HepG2 (cell line): ENCODE results near the gene IRX3. TPM values are rescaled to one million over a fixed set of nuclear protein-coding genes. Genes with fewer than 3 reads are reported as not detected.
A peak's percentile ranks its signal among the peaks of the same experiment; 100 is the strongest.

ENCODE experiments used
- ARID3A ChIP-seq: IDR thresholded peaks from 2 replicates; pipeline ENCODE4 v1.6.1; 2012; ENCODE audit warnings: low read depth, low read length, improper control_type of control experiment
- FOXO1 ChIP-seq: sonication (generic); formaldehyde crosslinking; IDR thresholded peaks from 2 replicates; pipeline ENCODE4 v1.4.0; 2020; ENCODE audit warnings: missing genetic modification reagents
- GLMP ChIP-seq: sonication (generic); formaldehyde crosslinking; IDR thresholded peaks from 2 replicates; pipeline ENCODE4 v1.9.0; 2021; ENCODE audit warnings: missing genetic modification reagents, mild to moderate bottlenecking, borderline replicate concordance
- KDM5B ChIP-seq: sonication (generic); formaldehyde crosslinking; IDR thresholded peaks from 2 replicates; pipeline ENCODE4 v1.4.0; 2020; ENCODE audit warnings: missing genetic modification reagents, mild to moderate bottlenecking, borderline replicate concordance
- KLF9 ChIP-seq: IDR thresholded peaks from 2 replicates; pipeline ENCODE4 v1.6.1; 2016; ENCODE audit warnings: low read depth
- MBD4 ChIP-seq: IDR thresholded peaks from 2 replicates; pipeline ENCODE4 v1.6.1; 2012; ENCODE audit warnings: low read length, inconsistent platforms, borderline replicate concordance
- NKX3-1 ChIP-seq: sonication (generic); formaldehyde crosslinking; IDR thresholded peaks from 2 replicates; pipeline ENCODE4 v1.5.0; 2020; ENCODE audit warnings: missing genetic modification reagents
- RFX5 ChIP-seq: IDR thresholded peaks from 2 replicates; pipeline ENCODE4 v1.6.1; 2011; ENCODE audit warnings: low read depth, low read length, improper control_type of control experiment
- RFXAP ChIP-seq: sonication (generic); formaldehyde crosslinking; IDR thresholded peaks from 2 replicates; pipeline ENCODE4 v1.4.0; 2020; ENCODE audit warnings: missing genetic modification reagents, borderline replicate concordance
- RXRB ChIP-seq: IDR thresholded peaks from 2 replicates; pipeline ENCODE4 v1.6.1; 2016; ENCODE audit warnings: borderline replicate concordance, missing genetic modification reagents, missing compliant biosample characterization
- SMAD9 ChIP-seq: sonication (generic); formaldehyde crosslinking; IDR thresholded peaks from 2 replicates; pipeline ENCODE4 v1.5.1; 2020; ENCODE audit warnings: mild to moderate bottlenecking, missing genetic modification reagents
- ZFP1 ChIP-seq: IDR thresholded peaks from 2 replicates; pipeline ENCODE4 v1.6.1; 2016
- ZNF230 ChIP-seq: sonication (generic); formaldehyde crosslinking; IDR thresholded peaks from 2 replicates; pipeline ENCODE4 v1.4.0; 2020; ENCODE audit warnings: mild to moderate bottlenecking, missing genetic modification reagents
- ZNF317 ChIP-seq: sonication (generic); formaldehyde crosslinking; IDR thresholded peaks from 2 replicates; pipeline ENCODE4 v1.5.0; 2020; ENCODE audit warnings: mild to moderate bottlenecking, missing genetic modification reagents
- ZNF367 ChIP-seq: sonication (generic); formaldehyde crosslinking; IDR thresholded peaks from 2 replicates; pipeline ENCODE4 v1.4.0; 2020; ENCODE audit warnings: missing genetic modification reagents, borderline replicate concordance
- ZNF775 ChIP-seq: sonication (generic); formaldehyde crosslinking; IDR thresholded peaks from 2 replicates; pipeline ENCODE4 v1.4.0; 2020; ENCODE audit warnings: missing genetic modification reagents, mild to moderate bottlenecking, moderate library complexity, borderline replicate concordance
- ZSCAN25 ChIP-seq: sonication (generic); formaldehyde crosslinking; IDR thresholded peaks from 2 replicates; pipeline ENCODE4 v1.8.0; 2022; ENCODE audit warnings: mild to moderate bottlenecking, missing genetic modification reagents
- polyA plus RNA-seq, 8 experiments: library from polyadenylated mRNA; depleted of rRNA in 3 of 8; stranded (reverse) in 7 of 8; unstranded in 1 of 8; fragments of >200 nt; fragmentation: Illumina TruSeq in 4 of 8; extraction: Trizol in 4 of 8; gene quantifications; 2 replicates each; pipeline versions ENCODE4 v1.2.1 to v1.2.3, GENCODE V29; 2011 to 2016; ENCODE audit warnings: low read depth in 4 of 8, missing spikeins in 1 of 8, mixed read lengths in 1 of 8; ENCODE audit not compliant: insufficient read depth in 1 of 8
- total RNA-seq, 5 experiments: library from RNA; depleted of rRNA; stranded (reverse); fragments of >200 nt; fragmentation: Illumina TruSeq; extraction: Trizol; gene quantifications; 2 replicates each; pipeline ENCODE4 v1.2.3, GENCODE V29; 2016; ENCODE audit warnings: low read depth in 1 of 5
- TF ChIP-seq, protein P1 (sequence below): sonication (generic); formaldehyde crosslinking; IDR thresholded peaks from 2 replicates; pipeline ENCODE4 v1.4.0; 2020; ENCODE audit warnings: missing genetic modification reagents
- TF ChIP-seq, protein P2 (sequence below): sonication (generic); formaldehyde crosslinking; IDR thresholded peaks from 2 replicates; pipeline ENCODE4 v1.9.0; 2021; ENCODE audit warnings: mild to moderate bottlenecking, missing genetic modification reagents

Gene IRX3
- total and polyA plus RNA-seq, 2 of the 13 experiments (the other 11 are each of a cell fraction or from before 2014, with no cell fraction given), result 9.2 to 16.4 TPM

- TF ChIP-seq, protein P1, sequence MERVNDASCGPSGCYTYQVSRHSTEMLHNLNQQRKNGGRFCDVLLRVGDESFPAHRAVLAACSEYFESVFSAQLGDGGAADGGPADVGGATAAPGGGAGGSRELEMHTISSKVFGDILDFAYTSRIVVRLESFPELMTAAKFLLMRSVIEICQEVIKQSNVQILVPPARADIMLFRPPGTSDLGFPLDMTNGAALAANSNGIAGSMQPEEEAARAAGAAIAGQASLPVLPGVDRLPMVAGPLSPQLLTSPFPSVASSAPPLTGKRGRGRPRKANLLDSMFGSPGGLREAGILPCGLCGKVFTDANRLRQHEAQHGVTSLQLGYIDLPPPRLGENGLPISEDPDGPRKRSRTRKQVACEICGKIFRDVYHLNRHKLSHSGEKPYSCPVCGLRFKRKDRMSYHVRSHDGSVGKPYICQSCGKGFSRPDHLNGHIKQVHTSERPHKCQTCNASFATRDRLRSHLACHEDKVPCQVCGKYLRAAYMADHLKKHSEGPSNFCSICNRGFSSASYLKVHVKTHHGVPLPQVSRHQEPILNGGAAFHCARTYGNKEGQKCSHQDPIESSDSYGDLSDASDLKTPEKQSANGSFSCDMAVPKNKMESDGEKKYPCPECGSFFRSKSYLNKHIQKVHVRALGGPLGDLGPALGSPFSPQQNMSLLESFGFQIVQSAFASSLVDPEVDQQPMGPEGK (CRISPR knock-in tag), result 0 out of 2 replicates have a peak, but pooled peaks have one; percentile 33
- peak; percentile 83; the same call in 1 of the 2 replicates for TF ChIP-seq FOXO1
- 0 out of 2 replicates have a peak, but pooled peaks have one; percentile 63 for TF ChIP-seq ZNF317 (CRISPR knock-in tag)
- no peak for TF ChIP-seq ZNF367 (CRISPR knock-in tag)
- TF ChIP-seq ARID3A, result peak; percentile 66; the same call in 1 of the 2 replicates
- TF ChIP-seq MBD4, result 0 out of 2 replicates have a peak, but pooled peaks have one; percentile 50
- no peak for TF ChIP-seq ZSCAN25 (CRISPR knock-in tag)
- TF ChIP-seq RFX5, result peak; percentile 19; the same call in 1 of the 2 replicates
- peak; percentile 82 for TF ChIP-seq RXRB (CRISPR knock-in tag)
- TF ChIP-seq NKX3-1, result no peak
- TF ChIP-seq GLMP (CRISPR knock-in tag), result no peak
- TF ChIP-seq ZNF775 (CRISPR knock-in tag), result peak; percentile 27; the same call in 1 of the 2 replicates
- TF ChIP-seq SMAD9 (CRISPR knock-in tag), result no peak
- TF ChIP-seq ZNF230 (CRISPR knock-in tag), result peak; percentile 41; the same call in 1 of the 2 replicates
- no peak; the same call in 1 of the 2 replicates for TF ChIP-seq KLF9 (CRISPR knock-in tag)
- TF ChIP-seq ZFP1 (CRISPR knock-in tag), result peak; percentile 47; the same call in 1 of the 2 replicates
- TF ChIP-seq, protein P2, sequence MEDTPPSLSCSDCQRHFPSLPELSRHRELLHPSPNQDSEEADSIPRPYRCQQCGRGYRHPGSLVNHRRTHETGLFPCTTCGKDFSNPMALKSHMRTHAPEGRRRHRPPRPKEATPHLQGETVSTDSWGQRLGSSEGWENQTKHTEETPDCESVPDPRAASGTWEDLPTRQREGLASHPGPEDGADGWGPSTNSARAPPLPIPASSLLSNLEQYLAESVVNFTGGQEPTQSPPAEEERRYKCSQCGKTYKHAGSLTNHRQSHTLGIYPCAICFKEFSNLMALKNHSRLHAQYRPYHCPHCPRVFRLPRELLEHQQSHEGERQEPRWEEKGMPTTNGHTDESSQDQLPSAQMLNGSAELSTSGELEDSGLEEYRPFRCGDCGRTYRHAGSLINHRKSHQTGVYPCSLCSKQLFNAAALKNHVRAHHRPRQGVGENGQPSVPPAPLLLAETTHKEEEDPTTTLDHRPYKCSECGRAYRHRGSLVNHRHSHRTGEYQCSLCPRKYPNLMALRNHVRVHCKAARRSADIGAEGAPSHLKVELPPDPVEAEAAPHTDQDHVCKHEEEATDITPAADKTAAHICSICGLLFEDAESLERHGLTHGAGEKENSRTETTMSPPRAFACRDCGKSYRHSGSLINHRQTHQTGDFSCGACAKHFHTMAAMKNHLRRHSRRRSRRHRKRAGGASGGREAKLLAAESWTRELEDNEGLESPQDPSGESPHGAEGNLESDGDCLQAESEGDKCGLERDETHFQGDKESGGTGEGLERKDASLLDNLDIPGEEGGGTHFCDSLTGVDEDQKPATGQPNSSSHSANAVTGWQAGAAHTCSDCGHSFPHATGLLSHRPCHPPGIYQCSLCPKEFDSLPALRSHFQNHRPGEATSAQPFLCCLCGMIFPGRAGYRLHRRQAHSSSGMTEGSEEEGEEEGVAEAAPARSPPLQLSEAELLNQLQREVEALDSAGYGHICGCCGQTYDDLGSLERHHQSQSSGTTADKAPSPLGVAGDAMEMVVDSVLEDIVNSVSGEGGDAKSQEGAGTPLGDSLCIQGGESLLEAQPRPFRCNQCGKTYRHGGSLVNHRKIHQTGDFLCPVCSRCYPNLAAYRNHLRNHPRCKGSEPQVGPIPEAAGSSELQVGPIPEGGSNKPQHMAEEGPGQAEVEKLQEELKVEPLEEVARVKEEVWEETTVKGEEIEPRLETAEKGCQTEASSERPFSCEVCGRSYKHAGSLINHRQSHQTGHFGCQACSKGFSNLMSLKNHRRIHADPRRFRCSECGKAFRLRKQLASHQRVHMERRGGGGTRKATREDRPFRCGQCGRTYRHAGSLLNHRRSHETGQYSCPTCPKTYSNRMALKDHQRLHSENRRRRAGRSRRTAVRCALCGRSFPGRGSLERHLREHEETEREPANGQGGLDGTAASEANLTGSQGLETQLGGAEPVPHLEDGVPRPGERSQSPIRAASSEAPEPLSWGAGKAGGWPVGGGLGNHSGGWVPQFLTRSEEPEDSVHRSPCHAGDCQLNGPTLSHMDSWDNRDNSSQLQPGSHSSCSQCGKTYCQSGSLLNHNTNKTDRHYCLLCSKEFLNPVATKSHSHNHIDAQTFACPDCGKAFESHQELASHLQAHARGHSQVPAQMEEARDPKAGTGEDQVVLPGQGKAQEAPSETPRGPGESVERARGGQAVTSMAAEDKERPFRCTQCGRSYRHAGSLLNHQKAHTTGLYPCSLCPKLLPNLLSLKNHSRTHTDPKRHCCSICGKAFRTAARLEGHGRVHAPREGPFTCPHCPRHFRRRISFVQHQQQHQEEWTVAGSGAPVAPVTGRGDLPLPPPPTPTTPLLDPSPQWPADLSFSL (CRISPR knock-in tag), result peak; percentile 69; the same call in 1 of the 2 replicates
- no peak for TF ChIP-seq KDM5B (CRISPR knock-in tag)
- TF ChIP-seq RFXAP (CRISPR knock-in tag), result peak; percentile 78; the same call in 1 of the 2 replicates
Measured at GRCh38 chr16:54266363-54266955, 20.1 kb downstream of the IRX3 start (continued).
